ENCODE measurements around the gene PAQR7.

Gene PAQR7

GRCh38 chr1:25900219-25900618 lies 24.7 kb upstream of the PAQR7 start:
- no peak for DNase-seq

DNA sequence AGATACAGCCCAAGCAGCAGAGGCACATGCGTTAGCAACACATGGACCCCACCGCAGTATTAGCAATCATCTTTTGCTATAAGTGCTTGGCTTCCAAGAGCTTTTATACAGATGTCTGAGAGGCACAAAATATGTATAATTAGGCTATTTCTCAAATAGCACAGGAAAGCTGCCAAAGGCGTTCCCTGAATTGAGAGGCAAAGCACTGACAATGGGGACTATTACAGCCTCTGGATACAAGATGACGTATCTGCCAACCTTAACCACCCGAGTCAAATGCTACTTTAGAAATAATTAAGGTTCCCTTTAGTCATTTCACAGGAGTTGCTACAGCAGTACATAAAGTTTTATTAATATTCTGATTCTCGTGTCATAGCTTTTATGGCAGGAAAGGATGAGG lies 24.3 kb upstream of the PAQR7 start:
- DNase-seq, result peak; percentile 60

DNA sequence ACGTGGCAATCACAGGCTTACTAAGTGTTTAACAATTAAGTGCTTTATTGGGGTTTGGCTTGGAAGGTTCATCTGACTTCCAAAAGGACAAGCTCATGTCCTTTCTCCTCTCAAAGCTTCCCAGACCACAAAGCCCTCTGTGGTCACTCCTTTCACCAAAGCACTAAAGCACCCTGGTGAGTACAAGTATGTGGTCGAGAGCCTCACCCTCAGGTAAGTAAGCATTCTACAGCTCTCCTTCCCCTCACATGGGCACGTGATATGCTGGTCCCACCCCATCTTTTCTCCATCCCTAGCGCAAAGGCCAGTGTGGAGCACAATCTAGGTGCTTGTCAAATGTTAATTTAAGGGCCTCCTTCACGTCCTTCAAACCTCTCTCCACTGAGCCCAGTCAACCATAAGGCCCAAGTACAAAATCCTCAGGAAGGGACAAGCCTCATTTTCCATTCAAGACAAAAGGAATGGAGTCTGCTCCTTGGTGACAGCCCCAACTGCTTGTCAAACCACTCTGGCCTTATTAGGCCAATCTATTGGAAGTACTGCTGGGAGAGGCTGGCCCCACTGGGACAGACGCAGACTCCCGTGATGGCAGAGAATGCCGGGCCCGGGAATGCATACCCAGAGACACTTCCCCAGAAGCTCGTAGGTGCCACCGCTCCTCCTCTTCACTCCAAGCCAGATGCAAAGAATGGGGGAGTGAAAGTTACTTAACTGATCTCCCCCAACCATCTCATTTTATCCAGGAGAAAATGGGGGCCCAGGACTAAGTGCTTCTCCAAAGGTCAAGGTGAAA lies 22.9 kb upstream of the PAQR7 start:
- DNase-seq, result no peak

GRCh38 chr1:25897754-25898153 lies 22.2 kb upstream of the PAQR7 start:
- no peak for DNase-seq

GRCh38 chr1:25896266-25896665 lies 20.8 kb upstream of the PAQR7 start:
- peak; percentile 28 for DNase-seq

- DNase-seq, result peak; percentile 84
These were observed 20.0 kb upstream of the PAQR7 start for GRCh38 chr1:25895365-25895990.

- DNase-seq, result no peak
These were observed 17.6 kb upstream of the PAQR7 start for GRCh38 chr1:25893116-25893515.

GRCh38 chr1:25891606-25892005 lies 16.1 kb upstream of the PAQR7 start:
- DNase-seq, result no peak

DNA sequence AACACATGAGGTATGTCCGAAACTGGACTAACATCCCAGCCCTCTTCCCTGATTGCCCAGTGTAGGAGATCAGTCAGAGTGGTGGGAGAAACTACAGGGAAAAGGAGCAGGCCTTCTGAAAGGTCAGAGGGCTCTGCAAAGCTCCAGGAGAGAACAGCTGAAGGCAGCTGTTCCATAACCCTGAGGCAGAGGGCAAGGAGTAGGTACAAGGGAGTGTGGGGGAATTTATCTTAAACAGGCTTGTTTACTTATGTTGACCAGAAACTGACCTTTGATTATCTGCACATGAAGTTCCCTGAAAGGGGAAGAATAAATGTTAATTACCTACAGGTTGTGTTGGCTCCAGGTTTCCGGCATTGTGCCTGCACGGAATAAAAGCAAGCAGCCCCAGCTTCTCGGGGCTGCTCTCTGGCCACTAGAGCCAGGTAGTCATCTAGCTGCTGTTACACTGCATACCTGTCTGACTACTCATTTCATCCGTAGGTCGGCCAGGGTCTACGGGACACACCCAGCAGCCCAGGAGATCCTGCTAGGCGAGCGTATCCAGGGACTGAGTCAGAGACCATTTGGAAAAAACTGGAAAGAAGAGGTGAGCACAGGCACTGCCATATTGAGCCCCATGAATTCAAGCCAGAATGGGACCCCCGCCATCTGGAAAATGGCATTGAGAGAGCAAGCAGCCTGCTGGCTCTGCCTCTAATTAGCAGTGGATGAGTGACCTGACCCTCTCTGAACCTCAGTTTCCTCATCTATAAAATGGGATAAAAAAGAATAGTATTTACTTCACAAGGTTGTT lies 14.9 kb upstream of the PAQR7 start:
- DNase-seq, result no peak

DNA sequence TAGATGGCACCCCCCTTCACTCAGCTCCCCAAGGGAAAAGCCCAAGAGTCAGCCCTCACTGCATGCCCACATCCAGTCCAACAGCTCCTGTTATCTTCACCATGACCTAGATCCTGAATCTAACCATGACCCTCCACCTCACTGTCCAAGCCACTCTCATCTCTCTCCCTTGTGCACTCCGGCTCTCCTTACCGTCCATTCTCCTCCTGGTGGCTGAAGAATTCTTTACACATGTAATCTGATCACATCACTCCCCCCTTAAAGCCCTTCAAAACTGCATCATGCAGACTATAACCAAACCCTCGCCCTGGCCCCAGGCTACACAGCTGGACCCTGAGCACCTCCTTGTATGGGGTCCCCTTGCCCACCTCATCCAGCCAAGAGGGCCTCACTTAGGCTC lies 14.0 kb upstream of the PAQR7 start:
- DNase-seq, result peak; percentile 51

DNA sequence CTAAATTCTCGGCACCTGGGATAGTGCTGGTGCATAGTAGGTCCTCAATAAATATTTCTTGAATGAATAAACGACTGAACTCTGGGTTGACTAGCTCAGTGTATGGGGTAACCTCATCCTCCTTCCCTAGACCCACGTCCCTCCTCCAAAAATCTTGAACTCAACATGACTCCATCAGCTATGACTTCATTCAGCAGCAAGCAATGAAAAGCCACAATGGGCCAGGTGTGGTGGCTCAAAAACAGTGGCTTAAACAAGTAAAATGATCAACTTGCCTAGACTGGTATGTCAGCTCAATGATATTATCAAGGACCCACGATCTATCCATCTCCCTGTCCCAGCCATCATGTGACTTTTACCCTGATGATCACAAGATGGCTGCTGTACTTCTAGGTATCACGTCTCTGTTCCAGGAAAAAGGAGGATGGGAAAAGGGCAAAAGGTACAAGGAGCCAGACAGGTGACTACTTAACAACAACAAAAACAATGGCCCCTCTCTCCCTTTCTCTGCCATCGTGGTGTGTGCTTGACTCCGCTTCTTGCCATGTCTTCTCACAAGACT lies 13.0 kb upstream of the PAQR7 start:
- no peak for DNase-seq

- DNase-seq, result no peak
These were observed 10.1 kb upstream of the PAQR7 start for GRCh38 chr1:25885602-25886001.

GRCh38 chr1:25881266-25881665 lies 5.8 kb upstream of the PAQR7 start:
- no peak for DNase-seq

GRCh38 chr1:25880518-25880917 lies 5.0 kb upstream of the PAQR7 start:
- DNase-seq, result no peak

DNA sequence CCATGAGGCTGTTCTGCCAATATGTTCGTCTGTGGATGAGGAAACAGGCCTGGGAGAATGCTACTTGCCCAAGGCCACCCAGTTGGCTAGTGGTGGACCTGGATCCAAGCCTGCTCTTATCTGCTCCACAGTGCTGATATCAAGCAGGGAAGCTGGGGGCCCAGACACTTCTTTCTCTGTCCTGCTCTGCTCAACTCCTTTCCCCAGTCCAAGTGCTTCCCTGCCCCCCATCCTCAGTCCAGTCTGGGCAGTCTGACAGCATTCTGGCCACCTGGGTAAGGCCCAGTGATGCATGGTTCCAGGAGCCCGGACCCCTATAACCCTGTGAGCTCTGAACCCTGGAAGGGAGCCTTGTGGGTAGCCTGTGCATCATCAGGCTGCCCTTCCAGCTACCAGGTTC lies 4.2 kb upstream of the PAQR7 start:
- no peak for DNase-seq

- no peak for DNase-seq
These were observed 3.2 kb upstream of the PAQR7 start for GRCh38 chr1:25878690-25879089.

GRCh38 chr1:25877155-25877554 lies 1.6 kb upstream of the PAQR7 start:
- DNase-seq, result no peak

DNA sequence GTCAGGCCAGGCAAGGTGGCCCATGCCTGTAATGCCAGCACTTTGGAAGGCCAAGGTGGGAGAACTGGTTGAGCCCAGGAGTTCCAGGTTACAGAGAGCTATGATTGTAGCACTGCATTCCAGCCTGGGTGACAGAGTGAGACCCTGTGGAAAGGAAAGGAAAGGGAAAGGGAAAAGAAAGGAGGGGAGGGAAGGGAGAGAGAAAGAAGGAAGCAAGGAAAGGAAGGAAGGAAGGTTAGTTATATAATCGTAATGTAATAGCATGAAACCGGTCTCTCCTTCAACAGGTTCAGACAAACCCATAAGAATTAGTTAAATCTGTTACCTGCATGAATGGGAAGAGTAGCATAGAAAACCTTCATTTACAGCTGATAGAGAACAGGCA lies 1.2 kb upstream of the PAQR7 start:
- no peak for DNase-seq

GRCh38 chr1:25875856-25876692 lies 566 bp upstream of the PAQR7 start:
- DNase-seq, result peak; percentile 54

DNA sequence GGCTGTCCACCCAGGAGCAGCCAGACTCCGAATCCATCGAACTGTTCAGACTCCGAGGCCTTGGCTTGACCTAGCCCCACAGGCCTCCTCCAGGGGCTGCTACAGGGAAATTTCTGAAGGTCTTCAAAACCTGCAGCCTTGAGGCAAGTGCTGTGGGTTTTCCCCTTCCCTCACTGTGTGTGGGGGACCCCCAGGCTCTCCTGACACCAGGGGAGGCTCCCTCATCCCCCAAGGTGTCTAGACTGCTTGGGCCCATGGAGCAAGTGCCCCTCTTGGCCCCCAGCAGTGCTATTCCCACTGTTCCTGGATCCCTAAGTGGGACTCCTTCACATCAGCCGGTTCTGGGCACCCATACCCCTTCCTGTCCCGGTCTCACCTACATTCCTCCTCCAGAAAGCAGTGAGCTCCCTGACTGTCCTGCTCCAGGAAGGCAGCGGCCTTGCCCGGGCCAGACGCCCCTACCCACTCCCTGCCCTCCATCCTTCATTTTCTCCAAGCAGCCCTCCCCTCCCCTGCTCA lies 814 bp downstream of the PAQR7 start:
- no peak for DNase-seq

- no peak for DNase-seq
These were observed 1.3 kb downstream of the PAQR7 start for GRCh38 chr1:25874209-25874608.

DNA sequence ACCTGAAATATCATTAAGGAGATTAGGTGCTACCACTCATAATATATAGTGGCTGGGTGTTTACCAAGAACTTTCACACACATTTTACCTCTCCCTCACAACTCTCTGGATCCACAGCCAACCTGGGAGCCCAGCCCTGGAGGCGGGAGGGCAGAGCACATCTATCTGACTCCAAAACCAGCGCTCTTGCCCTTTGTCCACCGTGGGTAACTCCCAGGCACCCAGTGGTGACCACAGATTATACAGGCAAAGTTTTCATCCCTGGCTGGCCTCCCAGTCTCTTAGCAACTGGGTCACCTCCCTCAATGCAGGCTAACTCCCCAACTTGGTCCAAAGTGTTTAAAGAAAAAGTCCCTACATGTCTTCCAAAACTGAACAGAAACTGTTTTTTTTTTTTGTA lies 2.4 kb downstream of the PAQR7 start:
- no peak for DNase-seq
